GM06990 (cell line): Measurements from ENCODE around the gene OPRL1.

Experiments
- DNase-seq: peaks from one replicate; pipeline ENCODE4 v3.0.0-alpha.2; 2011; ENCODE audit not compliant: insufficient read length; ENCODE audit errors: extremely low read depth
- H3K27me3 ChIP-seq: replicated peaks from 2 replicates; pipeline ENCODE4 v1.6.0; 2011; ENCODE audit warnings: low read length; ENCODE audit not compliant: control insufficient read depth, insufficient read depth
- H3K36me3 ChIP-seq: 2 replicates; pipeline ENCODE4 v1.5.1; 2011; ENCODE audit warnings: low read length; ENCODE audit not compliant: control insufficient read depth, insufficient read depth
- H3K4me3 ChIP-seq: replicated peaks from 2 replicates; pipeline ENCODE4 v1.5.1; 2011; ENCODE audit warnings: low read depth, mild to moderate bottlenecking, control low read depth, low read length
- CTCF ChIP-seq: IDR thresholded peaks from 2 replicates; pipeline ENCODE4 v1.5.1; 2011; ENCODE audit warnings: low read length, control low read depth, mild to moderate bottlenecking, inconsistent platforms; ENCODE audit not compliant: insufficient read depth, poor library complexity, severe bottlenecking

OPRL1 gene

GRCh38 chr20:64072498-64073063 lies 7.3 kb upstream of the OPRL1 start:
- no peak for DNase-seq
- TF ChIP-seq CTCF = no peak
- Histone ChIP-seq H3K36me3 (peaks cover 27% of the 10 kb centered on the region), H3K27me3 (no peaks in the 10 kb centered on the region), H3K4me3 (no peak overlapping the region)

GRCh38 chr20:64073476-64074183 lies 6.3 kb upstream of the OPRL1 start:
- no peak overlapping the region for H3K4me3 ChIP-seq
- no peaks in the 10 kb centered on the region for H3K27me3 ChIP-seq
- DNase-seq = no peak
- no peak for TF ChIP-seq CTCF
- H3K36me3 ChIP-seq = peaks cover 27% of the 10 kb centered on the region

- Histone ChIP-seq H3K27me3 (no peaks in the 10 kb centered on the region), H3K36me3 (peaks cover 27% of the 10 kb centered on the region), H3K4me3 (no peak overlapping the region)
- TF ChIP-seq CTCF = no peak
- no peak for DNase-seq
Measured at GRCh38 chr20:64074184-64074789, 5.6 kb upstream of the OPRL1 start.

GRCh38 chr20:64074963-64075362 lies 4.9 kb upstream of the OPRL1 start:
- Histone ChIP-seq H3K27me3 (no peaks in the 10 kb centered on the region), H3K4me3 (no peak overlapping the region), H3K36me3 (peaks cover 27% of the 10 kb centered on the region)
- no peak for DNase-seq
- TF ChIP-seq CTCF = no peak

GRCh38 chr20:64075556-64075955 lies 4.3 kb upstream of the OPRL1 start:
- no peak overlapping the region for H3K4me3 ChIP-seq
- TF ChIP-seq CTCF = no peak
- H3K27me3 ChIP-seq = no peaks in the 10 kb centered on the region
- H3K36me3 ChIP-seq = peaks cover 27% of the 10 kb centered on the region
- DNase-seq = no peak
